GM19043 (cell line): ENCODE data around the gene NSD1.
"Not testable (repeated sequence)": the region's sequence is repeated elsewhere in the genome, so short reads cannot be mapped to it uniquely, and the experiment has no call there.

ENCODE experiments used
- ATAC-seq: cut with Tn5 transposase; IDR thresholded peaks from one replicate; pipeline ENCODE4 v1.9.1; 2021; ENCODE audit warnings: low read depth; ENCODE audit not compliant: unreplicated experiment

Gene NSD1

GRCh38 chr5:177336603-177337494 is 203.3 kb downstream of the NSD1 start:
- no peak for ATAC-seq

DNA sequence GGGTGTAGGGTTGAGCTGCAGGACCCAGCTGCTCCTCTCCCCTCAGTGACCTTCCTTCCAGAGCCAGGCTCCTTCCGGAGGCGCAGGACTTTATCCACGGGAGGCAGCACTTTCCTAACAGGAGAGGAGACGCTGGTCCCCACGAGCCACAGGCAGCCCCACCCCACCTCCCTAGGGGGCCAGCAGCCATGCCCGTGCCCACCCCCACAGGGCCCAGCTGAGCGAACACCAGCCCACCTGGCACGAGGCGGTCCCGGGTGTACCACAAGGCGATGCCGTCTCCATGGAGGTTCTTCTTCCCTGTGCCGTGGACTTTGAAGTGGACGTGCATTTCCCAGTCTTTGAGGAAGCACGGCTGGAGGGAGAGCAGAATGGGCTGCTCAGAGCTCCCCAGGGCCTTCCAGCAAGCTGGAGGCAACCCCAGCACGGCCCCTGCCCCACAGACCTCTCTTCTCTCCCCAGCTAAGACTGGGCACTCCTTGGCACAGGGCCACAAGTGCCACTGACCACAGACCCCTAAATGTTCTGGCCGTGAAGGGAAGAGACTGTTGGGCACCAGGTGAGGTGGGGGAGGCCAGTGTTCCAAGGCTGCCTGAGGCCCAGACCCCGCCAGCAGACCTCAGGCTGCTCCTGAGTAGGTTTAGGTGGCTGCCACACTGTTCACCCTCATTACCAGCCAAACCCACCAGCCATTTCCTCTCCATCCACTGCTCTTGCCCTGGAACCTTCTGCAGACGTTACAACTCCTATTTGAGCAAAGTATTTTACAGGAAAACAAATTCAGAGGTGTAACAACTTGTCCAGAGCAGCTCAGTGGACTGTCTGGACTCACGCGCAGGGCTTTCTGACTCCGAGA is 204.9 kb downstream of the NSD1 start:
- no peak for ATAC-seq

DNA sequence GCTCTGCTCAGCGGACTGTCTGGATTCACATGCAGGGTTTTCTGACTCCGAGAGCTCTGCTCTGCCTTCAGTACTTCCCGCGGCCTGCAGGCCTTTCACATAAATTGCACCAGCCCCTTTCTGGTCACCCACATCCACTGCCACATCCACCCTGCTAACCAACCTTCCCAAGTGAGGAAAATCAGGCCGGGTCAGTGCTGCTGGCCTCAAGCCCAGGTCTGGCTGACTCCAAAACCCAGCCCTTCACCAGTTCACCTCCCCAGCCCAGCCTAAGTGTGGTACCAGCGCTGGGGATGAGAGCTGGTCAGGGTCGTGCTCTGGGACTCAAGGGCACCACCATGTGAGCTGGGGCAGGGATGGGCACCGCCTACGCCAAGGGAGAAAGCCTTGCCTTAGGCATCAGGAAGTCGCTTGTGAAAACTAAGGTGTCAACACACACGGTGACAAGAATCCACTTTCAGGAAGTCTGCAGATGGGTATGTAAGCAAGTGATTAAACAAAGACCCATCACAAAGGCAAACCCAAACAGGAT is 205.6 kb downstream of the NSD1 start:
- no peak for ATAC-seq

DNA sequence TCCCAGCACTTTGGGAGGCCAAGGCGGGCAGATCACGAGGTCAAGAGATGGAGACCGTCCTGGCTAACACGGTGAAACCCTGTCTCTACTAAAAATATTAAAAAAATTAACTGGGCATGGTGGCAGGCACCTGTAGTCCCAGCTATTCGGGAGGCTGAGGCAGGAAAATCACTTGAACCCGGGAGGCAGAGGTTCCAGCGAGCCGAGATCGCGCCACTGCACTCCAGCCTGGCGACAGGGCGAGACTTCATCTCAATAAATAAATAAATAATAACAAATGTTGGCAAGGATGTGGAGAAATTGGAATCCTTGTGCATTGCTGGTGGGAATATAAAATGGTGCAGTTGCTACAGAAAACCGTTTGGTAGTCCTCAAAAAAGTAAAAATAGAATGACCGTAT is 209.4 kb downstream of the NSD1 start:
- not testable (repeated sequence) for ATAC-seq

GRCh38 chr5:177343777-177344176 is 210.2 kb downstream of the NSD1 start:
- no peak for ATAC-seq

DNA sequence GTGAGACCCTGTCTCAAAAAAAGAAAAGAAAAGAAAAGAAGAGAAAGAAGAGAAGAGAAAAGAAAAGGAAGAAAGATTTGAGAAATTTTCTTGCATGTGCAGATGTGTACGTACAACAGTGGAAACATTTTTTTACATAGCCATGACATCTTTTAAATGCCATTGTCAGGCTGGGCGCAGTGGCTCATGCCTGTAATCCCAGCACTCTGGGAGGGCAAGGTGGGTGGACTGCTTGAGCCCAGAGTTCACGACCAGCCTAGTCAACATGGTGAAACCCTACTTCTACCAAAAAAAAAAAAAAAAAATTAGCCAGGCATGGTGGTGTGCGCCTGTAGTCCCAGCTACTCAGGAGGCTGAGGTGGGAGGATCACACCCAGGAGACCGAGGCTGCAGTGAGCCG is 211.3 kb downstream of the NSD1 start:
- no peak for ATAC-seq

DNA sequence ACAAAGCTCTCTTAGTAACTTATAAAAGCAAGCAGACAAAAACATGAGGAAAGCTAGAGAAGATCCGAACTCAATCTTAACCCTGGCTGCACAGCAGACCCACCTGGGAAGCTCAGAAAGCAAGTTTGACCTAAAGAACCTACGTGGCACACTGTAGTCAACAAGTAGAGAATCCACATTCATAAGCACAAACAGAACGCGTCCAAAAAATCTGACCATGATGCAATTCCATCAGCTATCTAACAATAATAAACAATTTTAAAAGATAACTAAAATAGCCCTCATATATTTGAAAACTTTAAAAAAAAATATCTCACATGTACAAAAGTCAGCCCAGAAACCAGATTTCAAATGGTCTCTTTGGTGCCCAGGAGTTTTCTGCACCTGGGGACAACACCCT is 213.2 kb downstream of the NSD1 start:
- no peak for ATAC-seq

GRCh38 chr5:177347699-177348098 is 214.1 kb downstream of the NSD1 start:
- no peak for ATAC-seq

- no peak for ATAC-seq
Measured at GRCh38 chr5:177349362-177349647, 215.7 kb downstream of the NSD1 start.

- no peak for ATAC-seq
Measured at GRCh38 chr5:177349762-177350161, 216.2 kb downstream of the NSD1 start.
